HepG2 (cell line): Measurements from ENCODE around the gene PRIMPOL. TPM values are rescaled to one million over a fixed set of nuclear protein-coding genes. Genes with fewer than 3 reads are reported as not detected.

Experiments
- ATAC-seq: fragments of 200-7000 bp; cut with Tn5 transposase; 3 replicates; pipeline ENCODE4 v1.9.1; 2020; ENCODE audit warnings: mild to moderate bottlenecking, moderate library complexity
- BruUV-seq: library from RNA; stranded (reverse); fragments of 400-500 nt; replicated peaks from 2 replicates; lab custom pipeline; 2021; lab: Mats Ljungman, UMichigan
- CTCF ChIA-PET: fragments of 300-600 bp; formaldehyde crosslinking; extraction: SDS; loops from one replicate; lab custom pipeline; 2021; ENCODE audit warnings: low total read pairs, inconsistent platforms, low intra/inter-chr PET ratio; lab: Yijun Ruan, JAX
- POLR2A ChIA-PET: fragments of 350-600 bp; sonication (Branson Sonifier 250); formaldehyde crosslinking; loops from one replicate; lab custom pipeline; 2020; ENCODE audit warnings: antibody characterized with exemption, inconsistent platforms; lab: Yijun Ruan, JAX
- DNase-seq: peaks from one replicate; pipeline ENCODE4 v3.0.0-alpha.2; 2015; ENCODE audit warnings: low spot score
- FAIRE-seq: peaks from 3 replicates; lab custom pipeline; 2011; peaks lifted over from hg19 to GRCh38; lab: Jason Lieb, UNC
- H2AFZ ChIP-seq: one replicate; pipeline ENCODE4 v1.6.1; 2011; ENCODE audit warnings: low read length, inconsistent platforms
- H3K27ac ChIP-seq: fragments of 300-600 bp; 3 replicates; pipeline ENCODE4 v1.8.0; 2011; ENCODE audit warnings: mixed run types, mild to moderate bottlenecking, mixed read lengths, low read length, inconsistent platforms; ENCODE audit not compliant: insufficient read depth; ENCODE audit errors: extremely low read length
- H3K27me3 ChIP-seq, 2 experiments: fragments of 200-600 bp in 1 of 2; 2 replicates in 1 of 2; 3 replicates in 1 of 2; pipeline versions ENCODE4 v1.6.0 to v1.8.0; 2011; ENCODE audit warnings: low read length in 2 of 2, mild to moderate bottlenecking in 2 of 2, moderate library complexity in 2 of 2, inconsistent platforms in 1 of 2; ENCODE audit not compliant: insufficient read depth in 2 of 2, control insufficient read depth in 1 of 2
- H3K36me3 ChIP-seq, 2 experiments: fragments of 200-600 bp in 1 of 2; replicated peaks in 1 of 2; 2 replicates in 1 of 2; 3 replicates in 1 of 2; pipeline versions ENCODE4 v1.5.1 to v1.8.0; 2011; ENCODE audit warnings: low read length in 2 of 2, inconsistent platforms in 1 of 2; ENCODE audit not compliant: insufficient read depth in 2 of 2, control insufficient read depth in 1 of 2
- H3K4me1 ChIP-seq: 2 replicates; pipeline ENCODE4 v1.5.1; 2012; ENCODE audit warnings: low read length, inconsistent platforms; ENCODE audit not compliant: insufficient read depth
- H3K4me2 ChIP-seq: 2 replicates; pipeline ENCODE4 v1.6.0; 2011; ENCODE audit warnings: low read depth, low read length, inconsistent platforms
- H3K4me3 ChIP-seq, 3 experiments: fragments of 200-600 bp in 1 of 3; sonication (generic), shearing (Covaris generic) in 1 of 3; replicated peaks in 1 of 3; 2 replicates each; pipeline ENCODE4 v1.5.1; 2011 to 2016; ENCODE audit warnings: low read length in 3 of 3, inconsistent platforms in 2 of 3, low read depth in 2 of 3, mild to moderate bottlenecking in 2 of 3, control low read depth in 1 of 3, mixed read lengths in 1 of 3; ENCODE audit not compliant: insufficient read depth in 1 of 3
- H3K79me2 ChIP-seq: one replicate; pipeline ENCODE4 v1.6.1; 2011; ENCODE audit warnings: low read length, inconsistent platforms; ENCODE audit not compliant: insufficient read depth
- H3K9ac ChIP-seq: 2 replicates; pipeline ENCODE4 v1.6.0; 2011; ENCODE audit warnings: mild to moderate bottlenecking, low read depth, low read length, inconsistent platforms; ENCODE audit not compliant: insufficient read depth
- H3K9me3 ChIP-seq: 2 replicates; pipeline ENCODE4 v1.5.1; 2012; ENCODE audit warnings: mild to moderate bottlenecking, low read length
- H4K20me1 ChIP-seq: 2 replicates; pipeline ENCODE4 v1.6.0; 2011; ENCODE audit warnings: inconsistent platforms, mild to moderate bottlenecking, low read length, moderate library complexity; ENCODE audit not compliant: insufficient read depth
- ETV6 ChIP-seq: sonication (generic); formaldehyde crosslinking; conservative IDR thresholded peaks from 2 replicates; pipeline ENCODE4 v1.4.0; 2020; ENCODE audit warnings: missing genetic modification reagents
- KDM4B ChIP-seq: sonication (generic); formaldehyde crosslinking; IDR thresholded peaks from 2 replicates; pipeline ENCODE4 v1.4.0; 2020; ENCODE audit warnings: missing genetic modification reagents
- NFE2L1 ChIP-seq: sonication (generic); formaldehyde crosslinking; IDR thresholded peaks from 2 replicates; pipeline ENCODE4 v1.4.0; 2020; ENCODE audit warnings: missing genetic modification reagents, mild to moderate bottlenecking, borderline replicate concordance
- SRF ChIP-seq: IDR thresholded peaks from 2 replicates; pipeline ENCODE4 v1.6.1; 2011; ENCODE audit warnings: mild to moderate bottlenecking, low read depth, low read length, moderate library complexity
- ZMYM3 ChIP-seq: sonication (generic); formaldehyde crosslinking; IDR thresholded peaks from 2 replicates; pipeline ENCODE4 v1.5.1; 2020; ENCODE audit warnings: mild to moderate bottlenecking, missing genetic modification reagents
- ZNF770 ChIP-seq: sonication (generic); formaldehyde crosslinking; IDR thresholded peaks from 2 replicates; pipeline ENCODE4 v1.5.0; 2020; ENCODE audit warnings: mild to moderate bottlenecking, missing genetic modification reagents
- WGBS: methylation state at CpG from one replicate; pipeline ENCODE4 v1.1.6; 2017; ENCODE audit warnings: low lambda C conversion rate; 5-methylcytosine and 5-hydroxymethylcytosine counted together
- in situ Hi-C: cut with HindIII; loops from 2 replicates; pipeline ENCODE4 v1.10.0; 2017; ENCODE audit warnings: low pct_unique_long_range_greater_than_20kb; ENCODE audit not compliant: extremely low pct_ligation_motif_present
- intact Hi-C: fragments of 100-400 bp; cut with micrococcal nuclease; formaldehyde crosslinking; loops from one replicate; pipeline ENCODE4 v1.10.0; 2022; ENCODE audit not compliant: unreplicated experiment
- polyA plus RNA-seq, 8 experiments: library from polyadenylated mRNA; depleted of rRNA in 3 of 8; stranded (reverse) in 7 of 8; unstranded in 1 of 8; fragments of >200 nt; fragmentation: Illumina TruSeq in 4 of 8; extraction: Trizol in 4 of 8; gene quantifications; 2 replicates each; pipeline versions ENCODE4 v1.2.1 to v1.2.3, GENCODE V29; 2011 to 2016; ENCODE audit warnings: low read depth in 4 of 8, missing spikeins in 1 of 8, mixed read lengths in 1 of 8; ENCODE audit not compliant: insufficient read depth in 1 of 8
- total RNA-seq, 5 experiments: library from RNA; depleted of rRNA; stranded (reverse); fragments of >200 nt; fragmentation: Illumina TruSeq; extraction: Trizol; gene quantifications; 2 replicates each; pipeline ENCODE4 v1.2.3, GENCODE V29; 2016; ENCODE audit warnings: low read depth in 1 of 5

The PRIMPOL gene
- total and polyA plus RNA-seq, 2 of the 13 experiments (the other 11 are each of a cell fraction or from before 2014, with no cell fraction given), result 7.3 to 11.0 TPM

GRCh38 chr4:184635381-184635780 lies 14.2 kb upstream of the PRIMPOL start (continued):
- TF ChIP-seq ETV6 (CRISPR knock-in tag), result no peak

GRCh38 chr4:184636144-184636543 lies 13.4 kb upstream of the PRIMPOL start:
- CTCF ChIA-PET, result no interaction called here
- FAIRE-seq, result no peak

More at GRCh38 chr4:184636144-184636543, 13.4 kb upstream of the PRIMPOL start:
- no TSS peak for BruUV-seq
- H3K9ac ChIP-seq, result no peak overlapping the region
- no peak overlapping the region for H3K27ac ChIP-seq
- peaks cover 26% of the 10 kb centered on the region for H3K4me1 ChIP-seq
- in situ Hi-C loops (no loop called here), intact Hi-C loops (no loop called here)
- peaks cover 32% of the 10 kb centered on the region for H3K79me2 ChIP-seq
- POLR2A ChIA-PET, result interaction anchor here (1.4 to 2.0 kb wide), 2 partner anchors 11 to 13 kb away, joined by 4 to 10 read pairs; partner anchors contain the start of genes CASP3 and PRIMPOL
- ATAC-seq, result no peak
- no peaks in the 10 kb centered on the region for H3K27me3 ChIP-seq
- no peaks in the 10 kb centered on the region for H4K20me1 ChIP-seq
- H2AFZ ChIP-seq, result no peak overlapping the region
- DNase-seq, result no peak
- no peak for TF ChIP-seq NFE2L1
- peak; percentile 64; the same call in 1 of the 2 replicates for TF ChIP-seq ZNF770 (CRISPR knock-in tag)
- no peak for TF ChIP-seq KDM4B (CRISPR knock-in tag)
- TF ChIP-seq SRF, result no peak
- TF ChIP-seq ZMYM3 (CRISPR knock-in tag), result 0 out of 2 replicates have a peak, but pooled peaks have one; percentile 42
- H3K4me3 ChIP-seq, result no peak overlapping the region
- H3K4me2 ChIP-seq, result no peak overlapping the region
- H3K9me3 ChIP-seq, result no peaks in the 10 kb centered on the region
- WGBS, result 95% methylated on average over 4 of the region's 4 CpGs
- peaks cover 15 to 46% of the 10 kb centered on the region in 2 experiments for H3K36me3 ChIP-seq
